Prostate gland (tissue), 2 donors: ENCODE data around the gene POLR1A. TPM values are rescaled to one million over a fixed set of nuclear protein-coding genes. Genes with fewer than 3 reads are reported as not detected.

Source experiments
- DNase-seq: peaks from one replicate; pipeline ENCODE4 v3.0.0-alpha.2; 2019; ENCODE audit warnings: low spot score
- H3K27ac ChIP-seq, 2 donors: fragments of 200-600 bp; sonication (generic); 2 replicates each; pipeline ENCODE4 v1.5.1; 2017 to 2019
- H3K27me3 ChIP-seq: fragments of 200-600 bp; sonication (generic); replicated peaks from 2 replicates; pipeline ENCODE4 v1.5.1; 2019; ENCODE audit not compliant: insufficient read depth
- H3K36me3 ChIP-seq, 2 donors: fragments of 200-600 bp; sonication (generic); 1 replicate in 1 of 2; 2 replicates in 1 of 2; pipeline versions ENCODE4 v1.5.1 to v1.8.1; 2017 to 2019
- H3K4me1 ChIP-seq: fragments of 200-600 bp; sonication (generic); replicated peaks from 2 replicates; pipeline ENCODE4 v1.5.1; 2019
- H3K4me3 ChIP-seq, 2 donors: fragments of 200-600 bp; sonication (generic); 2 replicates each; pipeline ENCODE4 v1.5.1; 2017 to 2019
- H3K9me3 ChIP-seq: fragments of 200-600 bp; sonication (generic); 2 replicates; pipeline ENCODE4 v1.5.1; 2017
- POLR2A ChIP-seq: fragments of 450-650 bp; IDR thresholded peaks from one replicate; pipeline ENCODE4 v1.6.1; 2016; ENCODE audit warnings: antibody characterized with exemption, mild to moderate bottlenecking
- POLR2AphosphoS5 ChIP-seq: sonication (generic); formaldehyde crosslinking; IDR thresholded peaks from one replicate; pipeline ENCODE4 v1.6.1; 2017; ENCODE audit warnings: antibody characterized with exemption
- WGBS: methylation state at CpG from one replicate; pipeline ENCODE4 v1.1.5; 2018; 5-methylcytosine and 5-hydroxymethylcytosine counted together
- intact Hi-C: fragments of 100-400 bp; cut with DNase I; formaldehyde crosslinking; loops from one replicate; pipeline ENCODE4 v1.14.2; 2022
- total RNA-seq, 2 donors: library from RNA; depleted of rRNA; stranded (reverse); fragments of >200 nt; gene quantifications; one replicate each; pipeline ENCODE4 v1.1.0, GENCODE V29; 2016
- TF ChIP-seq, protein P1 (sequence below), 4 experiments: fragments of 200-600 bp in 2 of 4; fragments of 450-650 bp in 2 of 4; sonication (generic) in 2 of 4; IDR thresholded peaks; 1 replicate in 3 of 4; 2 replicates in 1 of 4; pipeline ENCODE4 v1.5.1; 2016 to 2019; ENCODE audit warnings: antibody characterized with exemption in 4 of 4, mild to moderate bottlenecking in 2 of 4, moderate library complexity in 2 of 4

Gene POLR1A
- total RNA-seq, 2 donors from 2014 or later: 13.0 to 27.4 TPM

DNA sequence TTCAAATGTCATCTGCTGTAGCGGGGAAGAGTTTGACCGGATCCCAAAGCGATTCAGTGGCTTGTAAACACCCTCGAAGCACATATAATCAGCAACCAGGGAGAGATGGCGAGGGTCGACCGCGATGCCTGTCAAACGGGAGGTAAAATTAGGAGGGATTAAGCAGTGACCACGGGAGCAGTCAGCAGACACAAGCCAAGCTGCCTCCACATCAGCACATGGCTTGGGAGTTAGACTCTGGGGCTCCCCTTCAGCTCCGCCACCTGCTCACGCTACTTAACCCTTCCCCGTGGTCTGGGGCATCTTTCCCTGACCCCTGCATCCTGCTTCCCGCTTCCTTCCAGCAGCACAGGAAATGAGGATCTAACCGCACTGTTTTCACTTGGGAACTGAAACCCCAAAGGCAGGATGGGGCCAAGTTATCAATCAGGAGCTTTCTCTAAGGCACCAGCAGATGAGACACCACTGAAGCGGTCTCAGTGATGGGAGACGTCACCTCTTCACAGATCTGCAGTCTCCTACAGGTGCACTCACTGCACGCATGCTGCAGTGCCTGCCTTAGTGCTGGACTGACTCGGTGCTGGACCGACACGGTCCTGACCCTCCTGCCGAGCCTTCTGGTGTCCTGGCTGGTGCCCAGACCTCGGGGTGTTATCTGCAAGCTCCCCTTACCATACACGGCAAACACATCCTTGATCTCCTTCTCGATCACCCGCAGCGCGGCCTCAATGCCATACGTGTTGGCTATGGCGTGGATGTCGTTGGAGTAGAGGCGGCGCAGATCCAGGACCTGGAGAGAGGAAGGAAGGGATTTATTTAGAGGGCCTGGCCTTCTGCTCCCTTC lies 77.5 kb downstream of the POLR1A start:
- H3K27me3 ChIP-seq: no peaks in the 10 kb centered on the region
- TF ChIP-seq POLR2A: no peak
- TF ChIP-seq, protein P1, sequence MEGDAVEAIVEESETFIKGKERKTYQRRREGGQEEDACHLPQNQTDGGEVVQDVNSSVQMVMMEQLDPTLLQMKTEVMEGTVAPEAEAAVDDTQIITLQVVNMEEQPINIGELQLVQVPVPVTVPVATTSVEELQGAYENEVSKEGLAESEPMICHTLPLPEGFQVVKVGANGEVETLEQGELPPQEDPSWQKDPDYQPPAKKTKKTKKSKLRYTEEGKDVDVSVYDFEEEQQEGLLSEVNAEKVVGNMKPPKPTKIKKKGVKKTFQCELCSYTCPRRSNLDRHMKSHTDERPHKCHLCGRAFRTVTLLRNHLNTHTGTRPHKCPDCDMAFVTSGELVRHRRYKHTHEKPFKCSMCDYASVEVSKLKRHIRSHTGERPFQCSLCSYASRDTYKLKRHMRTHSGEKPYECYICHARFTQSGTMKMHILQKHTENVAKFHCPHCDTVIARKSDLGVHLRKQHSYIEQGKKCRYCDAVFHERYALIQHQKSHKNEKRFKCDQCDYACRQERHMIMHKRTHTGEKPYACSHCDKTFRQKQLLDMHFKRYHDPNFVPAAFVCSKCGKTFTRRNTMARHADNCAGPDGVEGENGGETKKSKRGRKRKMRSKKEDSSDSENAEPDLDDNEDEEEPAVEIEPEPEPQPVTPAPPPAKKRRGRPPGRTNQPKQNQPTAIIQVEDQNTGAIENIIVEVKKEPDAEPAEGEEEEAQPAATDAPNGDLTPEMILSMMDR (IDR thresholded peaks at IDR 0.05): no peak
- no peak for TF ChIP-seq POLR2AphosphoS5
- no peak overlapping the region for H3K27ac ChIP-seq
- H3K36me3 ChIP-seq: peaks cover 10 to 22% of the 10 kb centered on the region in 2 donors
- intact Hi-C loops: no loop called here
- H3K9me3 ChIP-seq: no peaks in the 10 kb centered on the region
- WGBS: 88% methylated on average over 33 of the region's 33 CpGs
- no peak overlapping the region for H3K4me3 ChIP-seq
- DNase-seq: no peak
- no peaks in the 10 kb centered on the region for H3K4me1 ChIP-seq

DNA sequence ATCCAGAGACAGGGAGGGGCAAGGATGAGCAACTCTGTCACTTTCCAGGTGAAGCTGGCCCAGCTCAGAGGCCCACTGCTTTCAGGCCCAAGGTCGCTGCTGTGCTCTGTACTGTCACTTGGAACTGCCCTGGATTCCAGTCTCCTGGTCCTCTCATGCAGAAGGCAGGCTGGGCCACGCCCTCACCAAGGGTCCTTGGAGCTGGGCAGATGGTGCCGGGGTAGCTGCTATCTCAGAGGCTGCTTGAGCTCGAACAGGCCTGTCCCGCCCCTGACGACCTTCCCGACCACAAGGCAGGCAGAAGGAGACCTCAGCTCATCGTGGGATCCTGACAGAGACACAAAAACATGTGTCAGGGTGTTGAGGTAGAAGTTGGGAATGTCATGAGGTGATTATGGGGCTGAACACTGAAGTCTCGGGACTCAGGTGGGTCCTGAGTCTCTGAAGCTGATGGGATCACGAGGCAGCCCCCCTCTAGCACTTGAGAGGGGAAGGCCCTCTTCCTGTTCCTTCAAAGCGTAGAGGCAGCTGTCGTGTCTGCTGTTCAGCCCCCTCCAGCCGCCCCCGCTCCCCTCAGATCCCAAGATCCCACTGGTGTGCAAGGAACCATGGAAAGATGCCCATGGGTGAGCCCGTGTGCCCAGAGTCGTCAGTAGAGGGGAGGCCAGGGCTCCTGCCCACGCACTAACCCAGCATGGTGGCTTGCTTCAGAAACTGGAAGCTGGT lies 78.3 kb downstream of the POLR1A start:
- H3K4me1 ChIP-seq: no peaks in the 10 kb centered on the region
- TF ChIP-seq POLR2AphosphoS5: no peak
- no peak for TF ChIP-seq POLR2A
- TF ChIP-seq, protein P1 (IDR thresholded peaks at IDR 0.05): no peak
- H3K27me3 ChIP-seq: no peaks in the 10 kb centered on the region
- 91% methylated on average over 17 of the region's 17 CpGs for WGBS
- no peak overlapping the region for H3K27ac ChIP-seq
- no peak for DNase-seq
- no peaks in the 10 kb centered on the region for H3K9me3 ChIP-seq
- H3K4me3 ChIP-seq: no peak overlapping the region
- peaks cover 10 to 22% of the 10 kb centered on the region in 2 donors for H3K36me3 ChIP-seq
- intact Hi-C loops: no loop called here

DNA sequence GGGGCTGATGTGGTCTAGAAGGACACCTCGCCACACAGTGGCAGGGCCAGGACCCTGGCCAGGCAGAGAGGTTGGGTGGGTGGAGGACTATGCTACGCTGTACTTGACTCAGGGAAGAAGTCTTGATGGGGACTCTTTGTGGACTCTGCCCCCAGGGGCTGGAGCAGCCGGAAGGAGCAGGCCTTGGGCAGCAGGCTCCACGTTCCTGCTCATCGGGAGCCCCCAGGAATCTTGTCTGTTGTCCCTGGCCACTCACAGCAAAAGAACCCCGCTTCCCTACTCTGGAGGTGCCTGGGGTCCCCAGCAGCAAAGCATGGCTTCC lies 79.0 kb downstream of the POLR1A start:
- intact Hi-C loops: no loop called here
- Histone ChIP-seq H3K9me3 (no peaks in the 10 kb centered on the region), H3K27ac (no peak overlapping the region), H3K27me3 (no peaks in the 10 kb centered on the region), H3K4me1 (no peaks in the 10 kb centered on the region), H3K36me3 (peaks cover 9 to 18% of the 10 kb centered on the region in 2 donors), H3K4me3 (no peak overlapping the region)
- no peak for DNase-seq
- 92% methylated on average over 6 of the region's 6 CpGs for WGBS
- TF ChIP-seq, protein P1 (IDR thresholded peaks at IDR 0.05): no peak
- no peak for TF ChIP-seq POLR2A
- TF ChIP-seq POLR2AphosphoS5: no peak

DNA sequence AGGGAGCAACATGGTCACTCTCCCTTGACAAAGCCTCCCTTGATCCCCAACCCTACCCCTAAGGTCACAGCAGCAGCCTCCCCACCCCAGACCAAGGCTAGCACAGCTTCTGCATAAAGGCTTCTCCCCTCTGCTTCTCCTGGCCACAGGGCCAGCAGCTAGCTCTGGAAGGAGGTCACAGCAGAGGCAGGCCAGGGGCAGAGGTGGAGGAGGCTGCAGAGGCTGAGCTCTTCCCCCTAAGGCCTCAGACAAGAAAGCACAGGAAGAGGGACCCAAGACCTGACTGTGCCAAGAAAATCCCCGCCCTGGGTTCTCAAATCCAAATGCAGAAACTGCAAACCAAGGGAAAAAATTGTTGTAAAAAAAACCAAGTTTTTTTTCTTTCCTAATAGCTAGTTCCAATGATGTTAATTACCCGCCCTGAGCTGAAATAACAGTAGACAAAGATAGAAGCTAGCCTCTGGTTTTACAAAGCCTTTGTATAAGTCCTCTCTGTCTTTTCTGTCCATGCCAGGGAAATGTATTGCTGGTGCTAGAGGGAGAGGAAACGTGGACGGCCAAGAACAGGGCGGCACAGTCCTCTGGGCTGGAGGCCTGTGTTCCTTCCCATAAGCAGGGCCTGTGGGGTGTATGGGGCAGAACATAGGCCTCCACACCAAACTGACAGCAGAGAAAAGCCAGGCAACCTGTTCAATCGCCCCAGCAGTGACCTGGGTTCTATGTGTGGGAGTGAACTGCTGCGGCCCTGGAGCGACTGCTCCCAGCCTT lies 79.5 kb downstream of the POLR1A start:
- intact Hi-C loops: no loop called here
- TF ChIP-seq POLR2A (no peak), POLR2AphosphoS5 (no peak)
- TF ChIP-seq, protein P1 (IDR thresholded peaks at IDR 0.05): no peak
- Histone ChIP-seq H3K9me3 (no peaks in the 10 kb centered on the region), H3K4me1 (no peaks in the 10 kb centered on the region), H3K36me3 (peaks cover 6 to 13% of the 10 kb centered on the region in 2 donors), H3K27ac (no peak overlapping the region), H3K4me3 (no peak overlapping the region), H3K27me3 (no peaks in the 10 kb centered on the region)
- WGBS: 84% methylated on average over 8 of the region's 8 CpGs
- no peak for DNase-seq
